ENCODE results near the gene PRKAR1B.

- TF ChIP-seq ZNF19 (tag by site-specific recombination; IDR thresholded peaks at IDR 0.05; ENCODE audit: low read depth) (no peak), YY1 (tag by site-specific recombination; IDR thresholded peaks at IDR 0.05) (no peak), CTCF (tag by site-specific recombination; IDR thresholded peaks at IDR 0.05) (no peak), ZBTB26 (tag by site-specific recombination; optimal IDR thresholded peaks at IDR 0.05) (no peak), ZBTB1 (tag by site-specific recombination; IDR thresholded peaks at IDR 0.05) (no peak), KLF1 (tag by site-specific recombination; IDR thresholded peaks at IDR 0.05) (no peak), OSR2 (tag by site-specific recombination; IDR thresholded peaks at IDR 0.05) (no peak), ZNF792 (tag by site-specific recombination; IDR thresholded peaks at IDR 0.05) (no peak), REPIN1 (tag by site-specific recombination; IDR thresholded peaks at IDR 0.05; ENCODE audit: low read depth) (no peak), ZNF518A (tag by site-specific recombination; conservative IDR thresholded peaks at IDR 0.05; ENCODE audit: low read depth) (no peak), ATF2 (tag by site-specific recombination; IDR thresholded peaks at IDR 0.05; ENCODE audit: low read depth) (no peak), ZNF704 (tag by site-specific recombination; IDR thresholded peaks at IDR 0.05) (no peak)
Observed at GRCh38 chr7:713139-713457, 14.0 kb downstream of the PRKAR1B start.
